Mammary epithelial cell (primary cell): ENCODE data around the gene NUP188.

Source experiments
- CTCF ChIP-seq, 2 donors: IDR thresholded peaks in 1 of 2; conservative IDR thresholded peaks in 1 of 2; 2 replicates each; pipeline ENCODE4 v1.5.1; 2011 to 2012; ENCODE audit warnings: inconsistent platforms in 2 of 2, low read length in 2 of 2, mild to moderate bottlenecking in 2 of 2, control low read depth in 1 of 2, low read depth in 1 of 2; ENCODE audit not compliant: insufficient read depth in 1 of 2; ENCODE audit errors: extremely low read depth in 1 of 2
- EZH2 ChIP-seq: IDR thresholded peaks from 2 replicates; pipeline ENCODE4 v1.6.1; 2012; ENCODE audit warnings: low read length, inconsistent platforms, borderline replicate concordance

DNA sequence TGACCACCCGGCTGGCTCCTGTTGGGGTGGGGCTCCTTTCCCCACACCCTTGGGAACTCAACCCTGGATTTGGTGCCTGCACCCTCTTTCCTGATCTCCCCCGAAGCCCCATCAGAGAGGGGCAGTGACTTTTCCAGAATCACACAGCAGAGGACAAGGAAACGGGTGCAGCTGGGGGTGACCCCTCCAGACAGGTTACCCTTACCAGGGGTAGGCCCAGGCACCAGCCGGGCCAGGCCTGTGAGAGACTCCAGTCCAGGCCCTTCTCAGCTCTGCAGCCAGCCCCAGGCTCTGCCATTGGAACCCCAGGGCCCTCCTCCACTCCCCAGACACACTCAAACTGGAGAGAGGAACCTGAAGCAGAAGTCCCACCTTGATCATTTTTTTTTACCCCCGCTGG lies 45.7 kb upstream of the NUP188 start:
- no peak for TF ChIP-seq CTCF (conservative IDR thresholded peaks at IDR 0.05 in 1 of 2, IDR thresholded peaks at IDR 0.05 in 1 of 2; ENCODE audit: extremely low read depth in 1 of 2, insufficient read depth in 1 of 2, low read depth in 1 of 2, low read length in 2 of 2)
- TF ChIP-seq EZH2, result no peak
